Measurements from ENCODE around the gene TMEM255A.

DNA sequence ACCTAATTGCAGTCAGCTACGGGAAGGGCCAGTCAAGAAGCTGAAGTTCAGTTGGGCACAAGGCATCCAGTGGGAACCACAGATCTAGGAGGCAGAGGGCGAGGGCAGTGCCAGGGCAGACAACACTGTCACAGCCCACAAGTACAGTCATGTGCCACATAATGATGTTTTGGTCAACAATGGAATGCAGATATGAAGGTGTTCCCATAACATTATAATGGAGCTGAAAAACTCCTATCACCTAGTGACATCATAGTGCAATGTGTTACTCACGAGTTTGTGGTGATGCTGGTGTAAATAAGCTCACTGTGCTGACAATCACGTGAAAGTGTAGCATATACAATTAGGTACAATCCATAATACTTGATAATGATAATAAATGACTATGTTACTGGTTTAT lies 4.5 kb upstream of the TMEM255A start:
- TF ChIP-seq, protein P1, sequence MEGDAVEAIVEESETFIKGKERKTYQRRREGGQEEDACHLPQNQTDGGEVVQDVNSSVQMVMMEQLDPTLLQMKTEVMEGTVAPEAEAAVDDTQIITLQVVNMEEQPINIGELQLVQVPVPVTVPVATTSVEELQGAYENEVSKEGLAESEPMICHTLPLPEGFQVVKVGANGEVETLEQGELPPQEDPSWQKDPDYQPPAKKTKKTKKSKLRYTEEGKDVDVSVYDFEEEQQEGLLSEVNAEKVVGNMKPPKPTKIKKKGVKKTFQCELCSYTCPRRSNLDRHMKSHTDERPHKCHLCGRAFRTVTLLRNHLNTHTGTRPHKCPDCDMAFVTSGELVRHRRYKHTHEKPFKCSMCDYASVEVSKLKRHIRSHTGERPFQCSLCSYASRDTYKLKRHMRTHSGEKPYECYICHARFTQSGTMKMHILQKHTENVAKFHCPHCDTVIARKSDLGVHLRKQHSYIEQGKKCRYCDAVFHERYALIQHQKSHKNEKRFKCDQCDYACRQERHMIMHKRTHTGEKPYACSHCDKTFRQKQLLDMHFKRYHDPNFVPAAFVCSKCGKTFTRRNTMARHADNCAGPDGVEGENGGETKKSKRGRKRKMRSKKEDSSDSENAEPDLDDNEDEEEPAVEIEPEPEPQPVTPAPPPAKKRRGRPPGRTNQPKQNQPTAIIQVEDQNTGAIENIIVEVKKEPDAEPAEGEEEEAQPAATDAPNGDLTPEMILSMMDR (IDR thresholded peaks at IDR 0.05; ENCODE audit: insufficient read depth, low read depth, low read length) = no peak
- TF ChIP-seq EZH2 (IDR thresholded peaks at IDR 0.05; ENCODE audit: insufficient read depth, low read length) = no peak
